Measurements from ENCODE around the gene P2RY2. TPM values are rescaled to one million over a fixed set of nuclear protein-coding genes. Genes with fewer than 3 reads are reported as not detected.

P2RY2 gene
- polyA plus RNA-seq, 2 of the 4 experiments (the other 2 are of a cell fraction), result 3.7 to 6.4 TPM

- ChIA-PET CTCF (interaction anchor here (0.6 to 16.9 kb wide), 10 partner anchors 10 to 102 kb away, joined by 3 to 224 read pairs (median 7); partner anchors contain the start of genes ARHGEF17 and P2RY6), POLR2A (interaction anchor here (0.5 kb wide), 1 partner anchor 27 kb away, joined by 3 read pairs; no protein-coding TSS in a partner anchor)
- no peak overlapping the region for H3K27ac ChIP-seq
- FAIRE-seq, result no peak
- DNase-seq (ENCODE audit: low read depth in 1 of 2, low spot score in 1 of 2), result no peak
- ATAC-seq, result no peak
- H3K4me1 ChIP-seq, result peaks cover 5% of the 10 kb centered on the region; the same call in 1 of the 3 replicates
- no peak overlapping the region for H3K4me2 ChIP-seq
- TF ChIP-seq CHD2 (IDR thresholded peaks at IDR 0.05; ENCODE audit: low read length, partially characterized antibody) (no peak), CHD4 (IDR thresholded peaks at IDR 0.05; ENCODE audit: borderline replicate concordance) (no peak), HMGXB4 (CRISPR knock-in tag; IDR thresholded peaks at IDR 0.05; ENCODE audit: borderline replicate concordance) (no peak), EP300 (IDR thresholded peaks at IDR 0.05) (no peak), KDM1A (IDR thresholded peaks at IDR 0.05; ENCODE audit: low read depth) (no peak), FOSB (CRISPR knock-in tag; IDR thresholded peaks at IDR 0.05) (no peak), RARB (CRISPR knock-in tag; IDR thresholded peaks at IDR 0.05) (no peak), PBX3 (IDR thresholded peaks at IDR 0.05) (no peak), HOXA7 (CRISPR knock-in tag; IDR thresholded peaks at IDR 0.05) (no peak), RAD21 (conservative IDR thresholded peaks at IDR 0.05 in 1 of 2, IDR thresholded peaks at IDR 0.05 in 1 of 2) (no peak), CEBPB (IDR thresholded peaks at IDR 0.05) (no peak), NFE2L2 (conservative IDR thresholded peaks at IDR 0.05; ENCODE audit: low read length) (no peak), CBX2 (IDR thresholded peaks at IDR 0.05; ENCODE audit: borderline replicate concordance, low read depth) (no peak), E2F6 (IDR thresholded peaks at IDR 0.05; ENCODE audit: borderline replicate concordance, low read depth) (no peak), BCL3 (IDR thresholded peaks at IDR 0.05) (no peak), PHF8 (IDR thresholded peaks at IDR 0.05; ENCODE audit: borderline replicate concordance, low read depth) (no peak), NPAS2 (CRISPR knock-in tag; IDR thresholded peaks at IDR 0.05; ENCODE audit: borderline replicate concordance) (no peak), FOSL2 (IDR thresholded peaks at IDR 0.05) (no peak), FOSL2 (CRISPR knock-in tag; IDR thresholded peaks at IDR 0.05) (no peak), RFX5 (IDR thresholded peaks at IDR 0.05) (no peak), EHMT2 (IDR thresholded peaks at IDR 0.05; ENCODE audit: low read depth) (no peak)
- 83% methylated on average over 5 of the region's 5 CpGs for WGBS (ENCODE audit: missing lambda C conversion rate)
- no peaks in the 10 kb centered on the region for H3K9me3 ChIP-seq
- no peak overlapping the region for H3K4me3 ChIP-seq
Measured at GRCh38 chr11:73280626-73281025, 62.5 kb downstream of the P2RY2 start.

GRCh38 chr11:73281201-73281741 lies 63.2 kb downstream of the P2RY2 start:
- H3K4me2 ChIP-seq, result no peak overlapping the region
- FAIRE-seq (no peak), DNase-seq (ENCODE audit: low read depth in 1 of 2, low spot score in 1 of 2) (no peak), ATAC-seq (no peak)
- ChIA-PET POLR2A (no interaction called here), CTCF (interaction anchor here (0.6 to 16.9 kb wide), 9 partner anchors 9 to 449 kb away, joined by 3 to 224 read pairs (median 4); partner anchors contain the start of genes ARHGEF17 and P2RY6)
- no peaks in the 10 kb centered on the region for H3K9me3 ChIP-seq
- H3K4me3 ChIP-seq, result no peak overlapping the region
- peaks cover 5% of the 10 kb centered on the region; the same call in 1 of the 3 replicates for H3K4me1 ChIP-seq
- H3K27ac ChIP-seq, result no peak overlapping the region
- WGBS (ENCODE audit: missing lambda C conversion rate), result 96% methylated on average over 2 of the region's 3 CpGs
- TF ChIP-seq RAD21 (conservative IDR thresholded peaks at IDR 0.05 in 1 of 2, IDR thresholded peaks at IDR 0.05 in 1 of 2) (no peak), MAX (IDR thresholded peaks at IDR 0.05) (no peak), BCL3 (IDR thresholded peaks at IDR 0.05) (no peak), RARB (CRISPR knock-in tag; IDR thresholded peaks at IDR 0.05) (no peak), ZNF302 (CRISPR knock-in tag; IDR thresholded peaks at IDR 0.05) (no peak), FOXS1 (CRISPR knock-in tag; IDR thresholded peaks at IDR 0.05) (no peak), ESRRA (IDR thresholded peaks at IDR 0.05; ENCODE audit: borderline replicate concordance, low read length) (no peak), EP300 (IDR thresholded peaks at IDR 0.05) (no peak), KDM5A (IDR thresholded peaks at IDR 0.05) (no peak), HMGXB4 (CRISPR knock-in tag; IDR thresholded peaks at IDR 0.05; ENCODE audit: borderline replicate concordance) (no peak), TFCP2L1 (CRISPR knock-in tag; IDR thresholded peaks at IDR 0.05) (no peak), HDAC2 (IDR thresholded peaks at IDR 0.05) (no peak), CHD2 (IDR thresholded peaks at IDR 0.05; ENCODE audit: low read length, partially characterized antibody) (no peak), HEYL (CRISPR knock-in tag; IDR thresholded peaks at IDR 0.05) (no peak)

Measured in A549 (cell line).